MM.1S (cell line): Measurements from ENCODE around the gene ADAMTS2.

ENCODE experiments used
- EZH2 ChIP-seq: fragments of 300-600 bp; sonication (generic); optimal IDR thresholded peaks from 2 replicates; pipeline ENCODE3; 2017; ENCODE audit warnings: low read depth, mild to moderate bottlenecking, antibody characterized with exemption, low read length, mixed read lengths
- EZH2phosphoT487 ChIP-seq: fragments of 300-600 bp; sonication (generic); IDR thresholded peaks from 2 replicates; pipeline ENCODE4 v1.6.1; 2018; ENCODE audit warnings: antibody characterized with exemption, low read length
- TF ChIP-seq, protein P1 (sequence below): fragments of 300-600 bp; sonication (generic); IDR thresholded peaks from 2 replicates; pipeline ENCODE4 v1.5.1; 2016; ENCODE audit warnings: antibody characterized with exemption, low read length, mixed read lengths

DNA sequence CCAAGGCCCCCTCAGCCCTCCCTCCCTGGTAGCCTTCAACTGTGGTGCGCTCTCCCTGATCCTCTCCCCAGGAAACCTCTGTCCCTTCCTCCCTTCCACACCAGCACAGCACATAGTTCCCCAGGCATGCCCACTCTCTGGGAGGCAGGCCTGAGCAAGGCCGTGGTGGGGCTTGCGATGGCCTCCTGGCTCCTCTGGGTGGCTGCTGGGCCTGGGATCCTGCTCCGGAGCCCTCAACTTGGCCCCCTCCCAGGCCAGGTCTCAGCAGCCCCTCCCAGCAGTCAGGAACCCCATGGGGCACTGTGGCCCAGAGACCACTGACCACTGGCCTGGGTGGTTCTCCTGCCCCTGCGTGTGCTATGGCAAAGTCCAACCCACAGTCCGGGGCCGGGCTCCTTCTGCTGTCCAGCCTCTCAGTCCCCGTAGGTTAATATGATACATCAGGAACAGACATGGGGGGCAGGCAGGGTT is 159.3 kb downstream of the ADAMTS2 start:
- TF ChIP-seq, protein P1, sequence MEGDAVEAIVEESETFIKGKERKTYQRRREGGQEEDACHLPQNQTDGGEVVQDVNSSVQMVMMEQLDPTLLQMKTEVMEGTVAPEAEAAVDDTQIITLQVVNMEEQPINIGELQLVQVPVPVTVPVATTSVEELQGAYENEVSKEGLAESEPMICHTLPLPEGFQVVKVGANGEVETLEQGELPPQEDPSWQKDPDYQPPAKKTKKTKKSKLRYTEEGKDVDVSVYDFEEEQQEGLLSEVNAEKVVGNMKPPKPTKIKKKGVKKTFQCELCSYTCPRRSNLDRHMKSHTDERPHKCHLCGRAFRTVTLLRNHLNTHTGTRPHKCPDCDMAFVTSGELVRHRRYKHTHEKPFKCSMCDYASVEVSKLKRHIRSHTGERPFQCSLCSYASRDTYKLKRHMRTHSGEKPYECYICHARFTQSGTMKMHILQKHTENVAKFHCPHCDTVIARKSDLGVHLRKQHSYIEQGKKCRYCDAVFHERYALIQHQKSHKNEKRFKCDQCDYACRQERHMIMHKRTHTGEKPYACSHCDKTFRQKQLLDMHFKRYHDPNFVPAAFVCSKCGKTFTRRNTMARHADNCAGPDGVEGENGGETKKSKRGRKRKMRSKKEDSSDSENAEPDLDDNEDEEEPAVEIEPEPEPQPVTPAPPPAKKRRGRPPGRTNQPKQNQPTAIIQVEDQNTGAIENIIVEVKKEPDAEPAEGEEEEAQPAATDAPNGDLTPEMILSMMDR, result no peak
- TF ChIP-seq EZH2 (no peak), EZH2phosphoT487 (no peak)
